A549 (cell line): ENCODE results near the gene SYP. TPM values are rescaled to one million over a fixed set of nuclear protein-coding genes. Genes with fewer than 3 reads are reported as not detected.
A peak's percentile ranks its signal among the peaks of the same experiment; 100 is the strongest.

Experiments used
- ATAC-seq, 2 experiments: fragments of 200-7000 bp in 1 of 2; fragments of >200 bp in 1 of 2; cut with Nextera tagmentation in 1 of 2; cut with Tn5 transposase in 1 of 2; 3 replicates each; pipeline versions ENCODE4 v1.8.0 to v1.9.1; 2018 to 2020; ENCODE audit warnings: mild to moderate bottlenecking in 1 of 2, moderate library complexity in 1 of 2
- CTCF ChIA-PET: fragments of 300-600 bp; sonication (Branson Sonifier 250); formaldehyde crosslinking; extraction: SDS; loops from one replicate; lab custom pipeline; 2021; ENCODE audit warnings: antibody characterized with exemption, inconsistent platforms; lab: Yijun Ruan, JAX
- POLR2A ChIA-PET: fragments of 350-600 bp; formaldehyde crosslinking; extraction: SDS; loops from one replicate; lab custom pipeline; 2021; ENCODE audit warnings: antibody characterized with exemption, inconsistent platforms; lab: Yijun Ruan, JAX
- DNase-seq, 2 experiments: peaks; one replicate each; pipeline versions ENCODE4 v3.0.0 to v3.0.0-alpha.2; 2011 to 2016; ENCODE audit warnings: low read depth in 1 of 2, low spot score in 1 of 2
- FAIRE-seq: peaks from 2 replicates; lab custom pipeline; 2011; peaks lifted over from hg19 to GRCh38; lab: Jason Lieb, UNC
- H3K27ac ChIP-seq, 2 experiments: fragments of >200 bp; sonication (Bioruptor Twin); formaldehyde crosslinking; 3 replicates each; pipeline ENCODE4 v1.5.1; 2016 to 2017
- H3K4me1 ChIP-seq: fragments of >200 bp; sonication (Bioruptor Twin); formaldehyde crosslinking; 3 replicates; pipeline ENCODE4 v1.6.1; 2016
- H3K4me2 ChIP-seq: fragments of >200 bp; sonication (Bioruptor Twin); formaldehyde crosslinking; 3 replicates; pipeline ENCODE4 v1.6.1; 2016
- H3K4me3 ChIP-seq: fragments of >200 bp; sonication (Bioruptor Twin); formaldehyde crosslinking; 3 replicates; pipeline ENCODE4 v1.5.1; 2016
- H3K9me3 ChIP-seq: fragments of >200 bp; sonication (Bioruptor Twin); formaldehyde crosslinking; 3 replicates; pipeline ENCODE4 v1.6.1; 2016
- BHLHE40 ChIP-seq: IDR thresholded peaks from 2 replicates; pipeline ENCODE4 v1.6.1; 2012; ENCODE audit warnings: low read depth, low read length, inconsistent platforms
- EHMT2 ChIP-seq: fragments of 200-600 bp; sonication (generic); IDR thresholded peaks from 2 replicates; pipeline ENCODE4 v1.6.1; 2016; ENCODE audit warnings: antibody characterized with exemption, low read depth, mild to moderate bottlenecking, moderate library complexity
- ELK1 ChIP-seq: fragments of 150-350 bp; IDR thresholded peaks from 2 replicates; pipeline ENCODE4 v1.6.1; 2014; ENCODE audit warnings: low read depth, mild to moderate bottlenecking, low read length
- HEYL ChIP-seq: fragments of 250-450 bp; sonication (Bioruptor Pico); IDR thresholded peaks from 2 replicates; pipeline ENCODE4 v1.8.0; 2021; ENCODE audit warnings: mild to moderate bottlenecking, moderate library complexity
- HOXB5 ChIP-seq: fragments of 250-450 bp; sonication (Bioruptor Pico); IDR thresholded peaks from 2 replicates; pipeline ENCODE4 v1.5.0; 2020; ENCODE audit warnings: mild to moderate bottlenecking, moderate library complexity
- KDM1A ChIP-seq: fragments of 200-600 bp; sonication (generic); IDR thresholded peaks from 2 replicates; pipeline ENCODE4 v1.6.1; 2016; ENCODE audit warnings: low read depth, mild to moderate bottlenecking
- NR3C1 ChIP-seq: fragments of >200 bp; sonication (Bioruptor Twin); formaldehyde crosslinking; IDR thresholded peaks from 3 replicates; pipeline ENCODE4 v1.6.1; 2017
- RAD21 ChIP-seq, 2 experiments: fragments of >200 bp in 1 of 2; sonication (Bioruptor Twin) in 1 of 2; formaldehyde crosslinking in 1 of 2; IDR thresholded peaks in 1 of 2; conservative IDR thresholded peaks in 1 of 2; 2 replicates in 1 of 2; 3 replicates in 1 of 2; pipeline ENCODE4 v1.6.1; 2012 to 2018; ENCODE audit warnings: inconsistent platforms in 1 of 2
- ZC3H11A ChIP-seq: fragments of 450-650 bp; IDR thresholded peaks from 2 replicates; pipeline ENCODE4 v1.6.1; 2014; ENCODE audit warnings: antibody characterized with exemption, mild to moderate bottlenecking
- WGBS: methylation state at CpG from one replicate; pipeline ENCODE4 v1.1.6; 2017; ENCODE audit errors: missing lambda C conversion rate; 5-methylcytosine and 5-hydroxymethylcytosine counted together
- polyA plus RNA-seq, 4 experiments: library from polyadenylated mRNA; depleted of rRNA in 3 of 4; stranded (reverse); fragments of >200 nt; fragmentation: RNase III in 1 of 4; extraction: RNeasy Plus Mini Kit Qiagen cat#74134 plus additional on column Dnase treatment in 1 of 4; gene quantifications; 2 replicates in 3 of 4; 3 replicates in 1 of 4; pipeline ENCODE4 v1.2.3, GENCODE V29; 2011 to 2017
- TF ChIP-seq, protein P1 (sequence below): IDR thresholded peaks from 2 replicates; pipeline ENCODE4 v1.6.1; 2012
- TF ChIP-seq, protein P2 (sequence below): fragments of 250-450 bp; sonication (Bioruptor Pico); IDR thresholded peaks from 2 replicates; pipeline ENCODE4 v1.5.0; 2021; ENCODE audit warnings: mild to moderate bottlenecking, moderate library complexity, borderline replicate concordance
- TF ChIP-seq, protein P3 (sequence below): IDR thresholded peaks from 2 replicates; pipeline ENCODE4 v1.6.1; 2012; ENCODE audit warnings: low read depth, borderline replicate concordance
- TF ChIP-seq, protein P4 (sequence below): fragments of >200 bp; sonication (Bioruptor Twin); formaldehyde crosslinking; IDR thresholded peaks from 3 replicates; pipeline ENCODE4 v1.6.1; 2016
- TF ChIP-seq, protein P5 (sequence below): fragments of 250-450 bp; sonication (Bioruptor Pico); IDR thresholded peaks from 2 replicates; pipeline ENCODE4 v1.5.0; 2020; ENCODE audit warnings: low read depth, mild to moderate bottlenecking, moderate library complexity

Gene SYP
- polyA plus RNA-seq, 2 of the 4 experiments (the other 2 are of a cell fraction), result 1.3 to 3.8 TPM

GRCh38 chrX:49167740-49168108, 32.3 kb downstream of the SYP start:
- POLR2A ChIA-PET, result interaction anchor here (0.9 kb wide), 1 partner anchor 23 kb away, joined by 3 read pairs; no protein-coding TSS in a partner anchor
- TF ChIP-seq NR3C1 (no peak), BHLHE40 (no peak)
- TF ChIP-seq, protein P1, sequence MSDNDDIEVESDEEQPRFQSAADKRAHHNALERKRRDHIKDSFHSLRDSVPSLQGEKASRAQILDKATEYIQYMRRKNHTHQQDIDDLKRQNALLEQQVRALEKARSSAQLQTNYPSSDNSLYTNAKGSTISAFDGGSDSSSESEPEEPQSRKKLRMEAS, result no peak
- no peak for ATAC-seq
- H3K4me2 ChIP-seq, result no peak overlapping the region
- no peak for DNase-seq
- no peak overlapping the region for H3K4me3 ChIP-seq
- CTCF ChIA-PET, result interaction anchor here (0.6 to 1.7 kb wide), 4 partner anchors 9 to 25 kb away, joined by 3 to 11 read pairs (median 4); no protein-coding TSS in a partner anchor
- H3K4me1 ChIP-seq, result peaks cover 8% of the 10 kb centered on the region; the same call in 2 of the 3 replicates
- no peak overlapping the region; a peak in 1 of 6 replicates for H3K27ac ChIP-seq
- FAIRE-seq, result no peak
- 85% methylated on average over 3 of the region's 3 CpGs for WGBS
- H3K9me3 ChIP-seq, result no peaks in the 10 kb centered on the region

- POLR2A ChIA-PET, result interaction anchor here (0.9 kb wide), 1 partner anchor 24 kb away, joined by 3 read pairs; no protein-coding TSS in a partner anchor
- CTCF ChIA-PET, result interaction anchor here (0.6 to 1.7 kb wide), 3 partner anchors 10 to 24 kb away, joined by 3 to 11 read pairs (median 4); no protein-coding TSS in a partner anchor
Observed at GRCh38 chrX:49166914-49167739, 32.9 kb downstream of the SYP start.

DNA sequence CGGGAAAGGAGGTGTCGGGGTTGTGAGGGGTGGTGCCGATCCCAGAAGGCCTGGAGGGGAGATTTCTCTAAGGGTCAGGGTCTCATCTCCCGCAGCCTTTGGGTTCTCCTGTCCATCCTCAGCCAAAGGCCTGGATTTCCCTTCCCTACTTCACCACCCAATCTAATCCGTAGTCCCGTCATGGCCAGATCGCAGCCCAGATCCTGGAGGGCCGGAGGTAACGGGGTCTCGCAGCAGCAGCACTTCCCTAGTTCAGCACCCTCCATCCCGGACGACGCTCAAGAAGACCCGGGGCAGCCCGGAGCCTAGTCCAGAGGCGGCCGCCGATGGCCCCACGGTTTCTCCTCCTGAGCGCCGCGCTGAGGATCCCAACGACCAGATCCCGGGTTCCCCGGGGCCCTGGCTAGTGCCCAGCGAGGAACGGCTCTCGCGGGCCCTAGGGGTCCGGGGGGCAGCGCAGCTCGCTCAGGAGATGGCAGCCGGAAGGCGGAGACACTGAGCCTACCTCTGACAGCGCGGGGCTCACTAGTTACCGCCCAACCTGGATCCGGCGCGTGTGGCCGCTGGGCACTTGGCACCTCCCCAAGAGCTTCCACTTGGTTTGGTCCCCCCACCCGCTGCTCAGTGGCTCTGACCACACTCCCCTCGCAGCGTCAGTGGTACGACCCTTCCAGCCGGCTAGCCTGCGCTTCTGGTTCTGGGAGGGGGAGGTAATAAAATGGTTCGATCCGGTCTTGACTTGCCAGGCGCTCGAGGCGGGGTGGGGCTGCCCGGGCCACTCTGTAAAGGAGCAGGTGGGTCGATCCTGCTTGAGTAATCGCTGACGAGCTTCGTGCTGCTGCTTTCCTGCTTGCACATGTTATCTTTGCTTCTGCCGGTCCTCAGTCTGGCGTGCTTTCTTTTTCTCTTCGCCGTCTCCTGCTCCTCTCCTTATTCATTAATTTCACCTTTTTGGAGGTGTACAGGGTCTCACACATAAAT, 33.8 kb downstream of the SYP start:
- Histone ChIP-seq H3K27ac (no peak overlapping the region; a peak in 2 of 6 replicates), H3K4me1 (peaks cover 8% of the 10 kb centered on the region; the same call in 2 of the 3 replicates), H3K4me2 (no peak overlapping the region), H3K4me3 (no peak overlapping the region), H3K9me3 (no peaks in the 10 kb centered on the region)
- ATAC-seq (no peak), FAIRE-seq (no peak), DNase-seq (no peak)
- WGBS, result 87% methylated on average over 42 of the region's 61 CpGs
- ChIA-PET POLR2A (no interaction called here), CTCF (interaction anchor here (1.7 to 2.6 kb wide), 2 partner anchors 11 to 23 kb away, joined by 11 to 17 read pairs; no protein-coding TSS in a partner anchor)
- TF ChIP-seq BHLHE40, result no peak
- no peak for TF ChIP-seq KDM1A
- no peak for TF ChIP-seq NR3C1
- TF ChIP-seq, protein P2, sequence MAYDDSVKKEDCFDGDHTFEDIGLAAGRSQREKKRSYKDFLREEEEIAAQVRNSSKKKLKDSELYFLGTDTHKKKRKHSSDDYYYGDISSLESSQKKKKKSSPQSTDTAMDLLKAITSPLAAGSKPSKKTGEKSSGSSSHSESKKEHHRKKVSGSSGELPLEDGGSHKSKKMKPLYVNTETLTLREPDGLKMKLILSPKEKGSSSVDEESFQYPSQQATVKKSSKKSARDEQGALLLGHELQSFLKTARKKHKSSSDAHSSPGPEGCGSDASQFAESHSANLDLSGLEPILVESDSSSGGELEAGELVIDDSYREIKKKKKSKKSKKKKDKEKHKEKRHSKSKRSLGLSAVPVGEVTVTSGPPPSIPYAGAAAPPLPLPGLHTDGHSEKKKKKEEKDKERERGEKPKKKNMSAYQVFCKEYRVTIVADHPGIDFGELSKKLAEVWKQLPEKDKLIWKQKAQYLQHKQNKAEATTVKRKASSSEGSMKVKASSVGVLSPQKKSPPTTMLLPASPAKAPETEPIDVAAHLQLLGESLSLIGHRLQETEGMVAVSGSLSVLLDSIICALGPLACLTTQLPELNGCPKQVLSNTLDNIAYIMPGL (CRISPR knock-in tag), result no peak
- TF ChIP-seq, protein P3, sequence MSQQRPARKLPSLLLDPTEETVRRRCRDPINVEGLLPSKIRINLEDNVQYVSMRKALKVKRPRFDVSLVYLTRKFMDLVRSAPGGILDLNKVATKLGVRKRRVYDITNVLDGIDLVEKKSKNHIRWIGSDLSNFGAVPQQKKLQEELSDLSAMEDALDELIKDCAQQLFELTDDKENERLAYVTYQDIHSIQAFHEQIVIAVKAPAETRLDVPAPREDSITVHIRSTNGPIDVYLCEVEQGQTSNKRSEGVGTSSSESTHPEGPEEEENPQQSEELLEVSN, result no peak
- no peak for TF ChIP-seq EHMT2
- TF ChIP-seq, protein P4, sequence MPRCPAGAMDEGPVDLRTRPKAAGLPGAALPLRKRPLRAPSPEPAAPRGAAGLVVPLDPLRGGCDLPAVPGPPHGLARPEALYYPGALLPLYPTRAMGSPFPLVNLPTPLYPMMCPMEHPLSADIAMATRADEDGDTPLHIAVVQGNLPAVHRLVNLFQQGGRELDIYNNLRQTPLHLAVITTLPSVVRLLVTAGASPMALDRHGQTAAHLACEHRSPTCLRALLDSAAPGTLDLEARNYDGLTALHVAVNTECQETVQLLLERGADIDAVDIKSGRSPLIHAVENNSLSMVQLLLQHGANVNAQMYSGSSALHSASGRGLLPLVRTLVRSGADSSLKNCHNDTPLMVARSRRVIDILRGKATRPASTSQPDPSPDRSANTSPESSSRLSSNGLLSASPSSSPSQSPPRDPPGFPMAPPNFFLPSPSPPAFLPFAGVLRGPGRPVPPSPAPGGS, result no peak
- TF ChIP-seq RAD21 (conservative IDR thresholded peaks at IDR 0.05 in 1 of 2, IDR thresholded peaks at IDR 0.05 in 1 of 2), result no peak
- TF ChIP-seq, protein P5, sequence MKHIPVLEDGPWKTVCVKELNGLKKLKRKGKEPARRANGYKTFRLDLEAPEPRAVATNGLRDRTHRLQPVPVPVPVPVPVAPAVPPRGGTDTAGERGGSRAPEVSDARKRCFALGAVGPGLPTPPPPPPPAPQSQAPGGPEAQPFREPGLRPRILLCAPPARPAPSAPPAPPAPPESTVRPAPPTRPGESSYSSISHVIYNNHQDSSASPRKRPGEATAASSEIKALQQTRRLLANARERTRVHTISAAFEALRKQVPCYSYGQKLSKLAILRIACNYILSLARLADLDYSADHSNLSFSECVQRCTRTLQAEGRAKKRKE (CRISPR knock-in tag), result no peak

More at GRCh38 chrX:49166914-49167739, 32.9 kb downstream of the SYP start:
- H3K9me3 ChIP-seq, result no peaks in the 10 kb centered on the region
- 68% methylated on average over 16 of the region's 35 CpGs for WGBS
- H3K27ac ChIP-seq, result peak overlapping the region; percentile 27 to 44; a peak in 3 of 6 replicates
- no peak overlapping the region for H3K4me3 ChIP-seq
- FAIRE-seq (no peak), DNase-seq (no peak), ATAC-seq (no peak)
- no peak overlapping the region for H3K4me2 ChIP-seq
- peaks cover 8% of the 10 kb centered on the region; the same call in 2 of the 3 replicates for H3K4me1 ChIP-seq
- TF ChIP-seq ZC3H11A (no peak), HOXB5 (CRISPR knock-in tag) (no peak), NR3C1 (no peak), ELK1 (no peak), HEYL (no peak)
- TF ChIP-seq, protein P2 (CRISPR knock-in tag), result no peak
